IPS DF 6.9 (cell line): ENCODE measurements around the gene MNT.
A peak's percentile ranks its signal among the peaks of the same experiment; 100 is the strongest.

ENCODE experiments used
- DNase-seq: peaks from one replicate; pipeline ENCODE4 v3.0.0-alpha.2; 2013; ENCODE audit warnings: low read depth, low spot score
- H3K27ac ChIP-seq: one replicate; pipeline ENCODE4 v1.5.1; 2013; ENCODE audit warnings: low read length, control low read depth
- H3K27me3 ChIP-seq: 2 replicates; pipeline ENCODE4 v1.6.1; 2013; ENCODE audit warnings: mild to moderate bottlenecking, low read length; ENCODE audit not compliant: control insufficient read depth, insufficient read depth
- H3K36me3 ChIP-seq: 2 replicates; pipeline ENCODE4 v1.6.1; 2013; ENCODE audit warnings: low read length; ENCODE audit not compliant: control insufficient read depth, insufficient read depth
- H3K4me1 ChIP-seq: 2 replicates; pipeline ENCODE4 v1.6.1; 2013; ENCODE audit warnings: low read length; ENCODE audit not compliant: control insufficient read depth, insufficient read depth
- H3K4me3 ChIP-seq: 2 replicates; pipeline ENCODE4 v1.5.1; 2013; ENCODE audit warnings: mild to moderate bottlenecking, low read length
- H3K9me3 ChIP-seq: 2 replicates; pipeline ENCODE4 v1.6.1; 2013; ENCODE audit warnings: low read length, inconsistent platforms; ENCODE audit not compliant: control insufficient read depth, insufficient read depth
- WGBS: extraction: QIAGEN DNeasy Blood & Tissue Kit; methylation state at CpG from one replicate; pipeline ENCODE4 v1.1.7; 2013; ENCODE audit warnings: mixed read lengths, missing lambda C conversion rate; ENCODE audit not compliant: insufficient read length, insufficient coverage; 5-methylcytosine and 5-hydroxymethylcytosine counted together

The MNT gene

GRCh38 chr17:2396192-2396567 lies 4.7 kb downstream of the MNT start:
- Histone ChIP-seq H3K4me3 (peak overlapping the region; percentile 16; the same call in 1 of the 2 replicates), H3K9me3 (no peaks in the 10 kb centered on the region), H3K27ac (no peak overlapping the region), H3K4me1 (peaks cover 21% of the 10 kb centered on the region), H3K27me3 (no peaks in the 10 kb centered on the region), H3K36me3 (no peaks in the 10 kb centered on the region)
- no peak for DNase-seq
- WGBS: no CpG with 5 or more reads among the region's 7 CpGs

- Histone ChIP-seq H3K9me3 (no peaks in the 10 kb centered on the region), H3K4me3 (no peak overlapping the region), H3K27me3 (no peaks in the 10 kb centered on the region), H3K36me3 (no peaks in the 10 kb centered on the region), H3K4me1 (peaks cover 21% of the 10 kb centered on the region), H3K27ac (no peak overlapping the region)
- no CpG with 5 or more reads among the region's 28 CpGs for WGBS
- no peak for DNase-seq
These were observed 5.3 kb downstream of the MNT start for GRCh38 chr17:2395258-2396181.

GRCh38 chr17:2394775-2395201 lies 6.1 kb downstream of the MNT start:
- H3K4me1 ChIP-seq: peaks cover 21% of the 10 kb centered on the region
- no peak overlapping the region for H3K4me3 ChIP-seq
- no peaks in the 10 kb centered on the region for H3K36me3 ChIP-seq
- H3K9me3 ChIP-seq: no peaks in the 10 kb centered on the region
- no CpG with 5 or more reads among the region's 16 CpGs for WGBS
- DNase-seq: no peak
- no peaks in the 10 kb centered on the region for H3K27me3 ChIP-seq
- no peak overlapping the region for H3K27ac ChIP-seq

- no peak for DNase-seq
- H3K36me3 ChIP-seq: no peaks in the 10 kb centered on the region
- H3K27me3 ChIP-seq: no peaks in the 10 kb centered on the region
- no peaks in the 10 kb centered on the region for H3K9me3 ChIP-seq
- peak overlapping the region; percentile 60; the same call in 1 of the 2 replicates for H3K4me3 ChIP-seq
- WGBS: no CpG with 5 or more reads among the region's 53 CpGs
- peaks cover 21% of the 10 kb centered on the region for H3K4me1 ChIP-seq
- H3K27ac ChIP-seq: no peak overlapping the region
These were observed 6.7 kb downstream of the MNT start for GRCh38 chr17:2393954-2394749.

GRCh38 chr17:2393174-2393953 lies 7.5 kb downstream of the MNT start:
- no peak overlapping the region for H3K27ac ChIP-seq
- peaks cover 20% of the 10 kb centered on the region for H3K4me1 ChIP-seq
- no peaks in the 10 kb centered on the region for H3K27me3 ChIP-seq
- peak overlapping the region; percentile 60; the same call in 1 of the 2 replicates for H3K4me3 ChIP-seq
- no CpG with 5 or more reads among the region's 99 CpGs for WGBS
- no peak for DNase-seq
- H3K9me3 ChIP-seq: no peaks in the 10 kb centered on the region
- H3K36me3 ChIP-seq: no peaks in the 10 kb centered on the region

- Histone ChIP-seq H3K4me1 (peaks cover 13% of the 10 kb centered on the region), H3K27me3 (no peaks in the 10 kb centered on the region), H3K9me3 (no peaks in the 10 kb centered on the region), H3K27ac (no peak overlapping the region), H3K4me3 (peak overlapping the region; percentile 60; the same call in 1 of the 2 replicates), H3K36me3 (no peaks in the 10 kb centered on the region; the same call in 1 of the 2 replicates)
- WGBS: no CpG with 5 or more reads among the region's 83 CpGs
- DNase-seq: peak; percentile 75
These were observed 8.3 kb downstream of the MNT start for GRCh38 chr17:2392252-2393173.

- Histone ChIP-seq H3K36me3 (peaks cover 5% of the 10 kb centered on the region), H3K4me1 (peaks cover 11% of the 10 kb centered on the region), H3K27ac (no peak overlapping the region), H3K27me3 (no peaks in the 10 kb centered on the region), H3K4me3 (no peak overlapping the region; the same call in 1 of the 2 replicates), H3K9me3 (no peaks in the 10 kb centered on the region)
- no CpG with 5 or more reads among the region's 18 CpGs for WGBS
- no peak for DNase-seq
These were observed 9.1 kb downstream of the MNT start for GRCh38 chr17:2391597-2392251.

GRCh38 chr17:2390199-2390836 lies 10.5 kb downstream of the MNT start:
- H3K9me3 ChIP-seq: no peaks in the 10 kb centered on the region
- no peak overlapping the region for H3K27ac ChIP-seq
- no CpG with 5 or more reads among the region's 12 CpGs for WGBS
- H3K36me3 ChIP-seq: peaks cover 5% of the 10 kb centered on the region
- no peak for DNase-seq
- no peaks in the 10 kb centered on the region for H3K27me3 ChIP-seq
- peaks cover 5% of the 10 kb centered on the region for H3K4me1 ChIP-seq
- H3K4me3 ChIP-seq: no peak overlapping the region

GRCh38 chr17:2388683-2389055 lies 12.2 kb downstream of the MNT start:
- Histone ChIP-seq H3K9me3 (no peaks in the 10 kb centered on the region), H3K27me3 (no peaks in the 10 kb centered on the region), H3K27ac (no peak overlapping the region), H3K4me3 (no peak overlapping the region), H3K36me3 (peaks cover 5% of the 10 kb centered on the region), H3K4me1 (no peaks in the 10 kb centered on the region)
- DNase-seq: no peak
- no CpG with 5 or more reads among the region's 15 CpGs for WGBS
